AG09319 (cell line): Measurements from ENCODE around the gene TTYH3.

Source experiments
- DNase-seq: peaks from one replicate; pipeline ENCODE4 v3.0.0-alpha.2; 2010; ENCODE audit warnings: low read depth; ENCODE audit errors: extremely low read depth
- TF ChIP-seq, protein P1 (sequence below): IDR thresholded peaks from 2 replicates; pipeline ENCODE4 v1.5.1; 2011; ENCODE audit warnings: low read depth, mild to moderate bottlenecking, inconsistent platforms, low read length, moderate library complexity

Gene TTYH3, protein sequence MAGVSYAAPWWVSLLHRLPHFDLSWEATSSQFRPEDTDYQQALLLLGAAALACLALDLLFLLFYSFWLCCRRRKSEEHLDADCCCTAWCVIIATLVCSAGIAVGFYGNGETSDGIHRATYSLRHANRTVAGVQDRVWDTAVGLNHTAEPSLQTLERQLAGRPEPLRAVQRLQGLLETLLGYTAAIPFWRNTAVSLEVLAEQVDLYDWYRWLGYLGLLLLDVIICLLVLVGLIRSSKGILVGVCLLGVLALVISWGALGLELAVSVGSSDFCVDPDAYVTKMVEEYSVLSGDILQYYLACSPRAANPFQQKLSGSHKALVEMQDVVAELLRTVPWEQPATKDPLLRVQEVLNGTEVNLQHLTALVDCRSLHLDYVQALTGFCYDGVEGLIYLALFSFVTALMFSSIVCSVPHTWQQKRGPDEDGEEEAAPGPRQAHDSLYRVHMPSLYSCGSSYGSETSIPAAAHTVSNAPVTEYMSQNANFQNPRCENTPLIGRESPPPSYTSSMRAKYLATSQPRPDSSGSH

DNA sequence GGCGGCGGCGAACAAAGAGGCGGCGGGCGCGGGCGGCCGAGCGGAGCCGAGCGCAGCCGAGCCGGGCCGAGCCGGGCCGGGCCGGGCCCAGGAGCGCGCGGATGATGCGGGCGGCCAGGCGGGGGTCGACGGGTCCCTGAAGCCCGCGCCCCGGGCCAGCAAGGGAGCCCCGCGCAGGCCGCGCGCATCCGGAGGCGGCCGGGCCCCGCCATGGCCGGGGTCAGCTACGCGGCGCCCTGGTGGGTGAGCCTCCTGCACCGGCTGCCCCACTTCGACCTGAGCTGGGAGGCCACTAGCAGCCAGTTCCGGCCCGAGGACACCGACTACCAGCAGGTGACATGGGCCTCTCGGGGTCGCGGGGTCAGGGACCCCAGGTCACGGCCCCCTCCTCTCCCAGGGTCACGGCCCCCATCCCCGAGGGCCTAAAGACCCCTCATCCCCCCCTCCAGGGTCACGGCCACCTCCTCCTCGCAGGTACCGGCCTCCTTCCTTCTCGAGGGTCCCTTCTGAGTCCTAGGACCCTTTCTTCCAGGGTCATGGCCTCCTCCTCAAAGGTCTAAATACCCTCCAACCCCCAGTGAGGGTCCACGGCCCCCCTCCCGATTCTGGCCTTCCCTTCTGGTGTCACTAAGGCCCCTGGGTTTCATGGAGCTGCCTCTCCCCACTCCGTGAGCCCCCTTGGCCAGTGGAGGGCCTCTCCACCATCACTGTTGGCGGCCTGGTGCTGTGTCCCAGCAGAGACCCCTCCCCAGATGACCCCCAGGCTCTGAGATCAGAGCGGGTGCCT, at the start of gene TTYH3:
TTYH3 (plus strand) TSS at position 41 of the 787 bp plus-strand sequence; CDS start at position 211, 170 bp downstream.
- DNase-seq = no peak

DNA sequence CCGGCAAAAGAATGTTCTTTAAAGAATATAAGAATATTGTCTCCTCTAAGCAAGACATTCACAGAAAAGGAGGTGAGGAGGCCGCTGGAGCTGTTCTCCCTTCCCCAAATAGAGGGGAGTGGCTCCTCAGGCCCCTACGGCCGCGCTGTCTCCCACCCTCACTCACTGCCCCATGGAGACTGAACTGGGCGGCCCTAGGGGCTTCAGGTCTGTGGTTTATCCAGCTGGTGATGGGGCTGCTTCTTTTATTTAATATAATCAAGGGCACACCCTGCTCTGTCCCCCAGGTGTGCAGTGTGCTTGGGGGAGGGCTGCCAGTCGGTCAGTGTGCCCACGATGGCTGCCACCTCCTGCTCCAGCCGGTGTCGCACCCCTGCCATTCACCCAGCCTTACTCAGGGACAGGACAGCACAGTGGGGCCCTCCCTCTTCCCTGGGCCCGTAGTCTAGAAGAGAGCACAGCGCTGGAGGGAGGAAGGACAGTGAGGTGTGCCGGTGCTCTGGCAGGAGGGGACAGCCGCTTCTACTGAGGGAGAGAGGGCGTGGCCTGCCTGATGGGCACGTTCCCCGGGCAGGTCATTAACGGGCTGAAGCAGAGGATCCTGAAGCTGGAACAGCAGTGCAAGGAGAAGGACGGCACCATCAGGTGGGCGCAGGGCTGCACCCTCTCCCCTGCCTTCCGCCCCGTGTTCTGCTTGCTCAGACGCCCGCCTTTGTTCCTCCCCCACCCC, 49.6 kb upstream of the TTYH3 start:
- TF ChIP-seq, protein P1, sequence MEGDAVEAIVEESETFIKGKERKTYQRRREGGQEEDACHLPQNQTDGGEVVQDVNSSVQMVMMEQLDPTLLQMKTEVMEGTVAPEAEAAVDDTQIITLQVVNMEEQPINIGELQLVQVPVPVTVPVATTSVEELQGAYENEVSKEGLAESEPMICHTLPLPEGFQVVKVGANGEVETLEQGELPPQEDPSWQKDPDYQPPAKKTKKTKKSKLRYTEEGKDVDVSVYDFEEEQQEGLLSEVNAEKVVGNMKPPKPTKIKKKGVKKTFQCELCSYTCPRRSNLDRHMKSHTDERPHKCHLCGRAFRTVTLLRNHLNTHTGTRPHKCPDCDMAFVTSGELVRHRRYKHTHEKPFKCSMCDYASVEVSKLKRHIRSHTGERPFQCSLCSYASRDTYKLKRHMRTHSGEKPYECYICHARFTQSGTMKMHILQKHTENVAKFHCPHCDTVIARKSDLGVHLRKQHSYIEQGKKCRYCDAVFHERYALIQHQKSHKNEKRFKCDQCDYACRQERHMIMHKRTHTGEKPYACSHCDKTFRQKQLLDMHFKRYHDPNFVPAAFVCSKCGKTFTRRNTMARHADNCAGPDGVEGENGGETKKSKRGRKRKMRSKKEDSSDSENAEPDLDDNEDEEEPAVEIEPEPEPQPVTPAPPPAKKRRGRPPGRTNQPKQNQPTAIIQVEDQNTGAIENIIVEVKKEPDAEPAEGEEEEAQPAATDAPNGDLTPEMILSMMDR = no peak
- DNase-seq = no peak

More for the DNA sequence above, at the start of gene TTYH3:
- TF ChIP-seq, protein P1 = no peak

DNA sequence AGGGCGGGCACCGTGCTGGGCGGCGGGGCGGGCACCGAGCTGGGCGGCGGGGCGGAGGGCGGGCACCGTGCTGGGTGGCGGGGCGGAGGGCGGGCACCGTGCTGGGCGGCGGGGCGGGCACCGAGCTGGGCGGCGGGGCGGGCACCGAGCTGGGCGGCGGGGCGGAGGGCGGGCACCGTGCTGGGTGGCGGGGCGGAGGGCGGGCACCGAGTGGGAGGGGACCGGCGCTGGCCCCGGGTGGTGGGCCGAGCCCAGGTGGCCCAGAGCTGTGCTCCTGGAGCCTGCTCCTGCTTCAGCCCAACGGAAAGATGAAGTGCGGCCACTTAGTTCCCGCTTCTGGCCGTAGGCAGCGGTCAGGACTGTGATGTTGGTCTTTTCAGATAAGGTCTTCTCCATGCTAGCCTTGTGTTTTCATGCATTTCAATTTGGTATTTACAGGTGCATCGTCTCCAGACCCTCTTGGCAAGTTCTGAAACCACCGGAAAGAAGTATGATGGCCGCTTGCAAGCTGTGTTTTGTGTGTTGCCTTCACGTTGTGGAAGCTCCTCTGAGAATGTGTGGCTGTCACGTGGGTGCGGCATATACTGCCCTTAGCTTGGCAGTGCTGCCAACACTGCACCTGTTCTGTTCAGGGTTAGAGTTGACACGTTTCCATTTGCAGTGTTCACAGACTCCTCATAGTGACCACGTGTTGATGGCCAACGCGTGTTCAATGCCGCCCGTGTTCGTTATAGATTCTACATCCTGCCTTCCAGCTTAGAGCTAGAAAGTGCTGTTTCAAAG, 47.8 kb upstream of the TTYH3 start:
- TF ChIP-seq, protein P1 = no peak
- DNase-seq = no peak

DNA sequence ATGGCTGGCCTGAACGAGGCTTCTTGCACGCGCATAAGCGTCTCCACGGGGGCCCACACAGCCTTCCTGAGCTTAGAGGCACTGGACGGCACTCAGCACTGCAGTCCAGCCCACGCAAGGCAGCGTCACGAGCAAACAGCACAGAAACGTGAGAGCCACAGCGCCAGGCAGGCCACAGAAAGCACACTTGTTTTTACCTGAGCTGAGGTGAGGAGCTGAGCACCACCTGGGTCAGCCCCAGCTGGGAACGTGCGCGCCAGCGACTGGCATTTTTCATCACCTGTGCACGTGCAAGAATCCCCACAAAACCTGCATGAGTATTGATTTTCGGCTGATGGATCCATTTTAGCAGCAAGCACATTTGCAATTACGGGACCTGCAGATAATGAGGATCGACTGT, 46.3 kb upstream of the TTYH3 start:
- no peak for DNase-seq
- TF ChIP-seq, protein P1 = no peak

DNA sequence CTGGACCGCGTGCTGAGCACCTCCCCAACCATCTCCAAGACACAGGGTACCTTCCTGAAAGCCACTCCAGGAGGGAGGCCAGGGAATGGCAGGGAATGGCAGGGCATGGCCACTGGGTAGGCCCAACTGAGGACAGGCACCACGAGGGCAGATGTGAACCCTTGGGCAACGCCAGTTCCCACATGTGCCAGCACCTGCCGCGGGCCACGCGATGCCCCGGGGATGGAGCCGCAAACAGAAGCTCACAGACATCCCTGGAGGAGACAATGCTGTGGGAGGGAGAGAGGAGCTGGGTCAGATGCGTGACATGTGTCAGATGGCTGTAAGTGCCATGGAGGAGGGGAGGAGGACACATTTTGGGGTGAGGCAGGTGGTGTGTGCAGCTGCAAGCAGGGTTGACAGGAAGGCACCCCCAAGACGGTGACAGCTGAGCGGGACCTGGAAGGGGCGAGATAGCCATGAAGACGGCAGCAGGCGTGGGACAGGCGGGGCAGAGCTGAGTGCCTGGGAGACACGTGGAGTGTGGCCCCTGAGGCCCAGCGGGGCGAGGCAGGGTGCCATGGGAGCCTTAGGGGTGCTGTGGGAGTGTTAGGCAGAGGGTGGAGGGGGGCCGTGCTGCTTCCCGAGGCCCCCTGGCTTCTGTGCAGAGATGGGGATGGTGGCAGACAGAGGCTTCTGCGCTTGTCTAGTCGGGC, 45.3 kb upstream of the TTYH3 start:
- TF ChIP-seq, protein P1 = no peak
- no peak for DNase-seq

DNA sequence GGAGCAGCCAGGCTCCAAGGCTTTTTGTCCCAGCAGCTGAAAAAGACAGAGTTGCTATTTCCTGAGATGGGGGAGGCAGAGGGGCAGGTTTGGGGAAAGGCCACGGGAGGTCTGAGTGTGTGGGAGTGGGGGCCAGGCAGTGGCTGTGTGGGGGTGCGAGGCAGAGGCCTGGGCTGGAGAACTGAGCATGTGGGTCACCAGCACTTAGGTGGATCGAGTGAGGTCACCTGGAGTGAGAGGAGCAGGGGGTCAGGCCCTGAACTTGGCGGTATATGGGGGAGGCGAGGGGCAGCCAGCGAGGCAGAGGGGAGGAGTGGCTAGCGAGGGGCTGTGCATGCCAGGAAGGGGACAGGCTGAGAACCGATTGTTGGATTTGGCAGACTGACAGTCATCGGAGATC, 44.7 kb upstream of the TTYH3 start:
- DNase-seq = no peak
- TF ChIP-seq, protein P1 = no peak
